Liver (tissue), 9 donors: ENCODE data around the gene PLA1A. TPM values are rescaled to one million over a fixed set of nuclear protein-coding genes. Genes with fewer than 3 reads are reported as not detected.

Source experiments
- DNase-seq: peaks from one replicate; pipeline ENCODE4 v3.0.0-alpha.2; 2017; ENCODE audit warnings: low spot score
- H3K27ac ChIP-seq, 2 donors: one replicate each; pipeline ENCODE4 v1.7.0; 2013; ENCODE audit warnings: inconsistent platforms in 2 of 2, low read length in 2 of 2, control low read depth in 1 of 2, low read depth in 1 of 2, mild to moderate bottlenecking in 1 of 2
- H3K27me3 ChIP-seq, 4 donors: one replicate each; pipeline versions ENCODE4 v1.6.1 to v1.7.0; 2013; ENCODE audit warnings: low read length in 3 of 4, inconsistent platforms in 1 of 4, mild to moderate bottlenecking in 1 of 4, moderate library complexity in 1 of 4; ENCODE audit not compliant: control insufficient read depth in 4 of 4, insufficient read depth in 4 of 4
- H3K36me3 ChIP-seq, 4 donors: one replicate each; pipeline versions ENCODE4 v1.6.1 to v1.7.0; 2013; ENCODE audit warnings: low read length in 3 of 4, mild to moderate bottlenecking in 3 of 4, low read depth in 1 of 4, moderate library complexity in 1 of 4; ENCODE audit not compliant: control insufficient read depth in 4 of 4, insufficient read depth in 3 of 4
- H3K4me1 ChIP-seq, 4 donors: one replicate each; pipeline versions ENCODE4 v1.6.1 to v1.7.0; 2013; ENCODE audit warnings: low read length in 3 of 4, mild to moderate bottlenecking in 3 of 4, moderate library complexity in 1 of 4; ENCODE audit not compliant: control insufficient read depth in 4 of 4, insufficient read depth in 4 of 4
- H3K4me3 ChIP-seq, 3 donors: one replicate each; pipeline versions ENCODE4 v1.6.1 to v1.7.0; 2013; ENCODE audit warnings: low read length in 3 of 3, control low read depth in 1 of 3, low read depth in 1 of 3, mild to moderate bottlenecking in 1 of 3
- H3K9ac ChIP-seq, 2 donors: one replicate each; pipeline ENCODE4 v1.7.0; 2013; ENCODE audit warnings: low read length in 2 of 2, mild to moderate bottlenecking in 2 of 2, moderate library complexity in 2 of 2, control low read depth in 1 of 2, low read depth in 1 of 2
- H3K9me3 ChIP-seq, 4 donors: one replicate each; pipeline versions ENCODE4 v1.6.1 to v1.7.0; 2013; ENCODE audit warnings: low read length in 3 of 4; ENCODE audit not compliant: control insufficient read depth in 4 of 4
- ATF3 ChIP-seq: IDR thresholded peaks from 2 replicates; pipeline ENCODE4 v1.6.1; 2016; ENCODE audit warnings: antibody characterized with exemption
- CTCF ChIP-seq: fragments of 150-350 bp; IDR thresholded peaks from 2 replicates; pipeline ENCODE4 v1.5.1; 2017; ENCODE audit warnings: improper control_type of control experiment, low read depth, low read length; ENCODE audit not compliant: missing input control
- FOXA1 ChIP-seq: IDR thresholded peaks from 2 replicates; pipeline ENCODE4 v1.6.1; 2016; ENCODE audit warnings: antibody characterized with exemption
- FOXA2 ChIP-seq: IDR thresholded peaks from 2 replicates; pipeline ENCODE4 v1.6.1; 2016; ENCODE audit warnings: antibody characterized with exemption
- GABPA ChIP-seq, 2 donors: IDR thresholded peaks in 1 of 2; conservative IDR thresholded peaks in 1 of 2; 2 replicates each; pipeline ENCODE4 v1.6.1; 2016; ENCODE audit warnings: antibody characterized with exemption in 2 of 2, mild to moderate bottlenecking in 1 of 2, moderate library complexity in 1 of 2
- HNF4A ChIP-seq, 2 donors: conservative IDR thresholded peaks; 2 replicates each; pipeline ENCODE4 v1.6.1; 2016; ENCODE audit warnings: antibody characterized with exemption in 2 of 2, mild to moderate bottlenecking in 2 of 2
- HNF4G ChIP-seq: IDR thresholded peaks from 2 replicates; pipeline ENCODE4 v1.6.1; 2016; ENCODE audit warnings: antibody characterized with exemption
- JUND ChIP-seq, 2 donors: IDR thresholded peaks; 2 replicates each; pipeline ENCODE4 v1.6.1; 2016; ENCODE audit warnings: antibody characterized with exemption in 2 of 2
- NR2F2 ChIP-seq: IDR thresholded peaks from 2 replicates; pipeline ENCODE4 v1.6.1; 2016; ENCODE audit warnings: antibody characterized with exemption
- RAD21 ChIP-seq, 2 donors: IDR thresholded peaks; 2 replicates each; pipeline ENCODE4 v1.6.1; 2016; ENCODE audit warnings: antibody characterized with exemption in 2 of 2, mild to moderate bottlenecking in 2 of 2
- REST ChIP-seq: IDR thresholded peaks from 2 replicates; pipeline ENCODE4 v1.6.1; 2016; ENCODE audit warnings: antibody characterized with exemption, mild to moderate bottlenecking
- SP1 ChIP-seq: IDR thresholded peaks from 2 replicates; pipeline ENCODE4 v1.6.1; 2018; ENCODE audit warnings: antibody characterized with exemption, mild to moderate bottlenecking
- TAF1 ChIP-seq: conservative IDR thresholded peaks from 2 replicates; pipeline ENCODE4 v1.6.1; 2016; ENCODE audit warnings: antibody characterized with exemption, mild to moderate bottlenecking
- YY1 ChIP-seq: IDR thresholded peaks from 2 replicates; pipeline ENCODE4 v1.6.1; 2016; ENCODE audit warnings: antibody characterized with exemption, mild to moderate bottlenecking
- WGBS: extraction: QIAGEN DNeasy Blood & Tissue Kit; methylation state at CpG from one replicate; pipeline ENCODE4 v1.1.7; 2013; 5-methylcytosine and 5-hydroxymethylcytosine counted together
- polyA plus RNA-seq, 2 donors: library from polyadenylated mRNA; stranded (reverse) in 1 of 2; unstranded in 1 of 2; fragments of 200-250 nt in 1 of 2; fragments of >200 nt in 1 of 2; fragmentation: Nextera tagmentation in 1 of 2; extraction: Ambion mirVana in 1 of 2; gene quantifications; one replicate each; pipeline versions ENCODE4 v1.2.1 to v1.2.3, GENCODE V29; 2013 to 2015
- total RNA-seq, 2 donors: library from RNA; depleted of rRNA; stranded (reverse); fragments of >200 nt; gene quantifications; one replicate each; pipeline ENCODE4 v1.2.3, GENCODE V29; 2014
- TF ChIP-seq, protein P1 (sequence below): IDR thresholded peaks from 2 replicates; pipeline ENCODE4 v1.6.1; 2016; ENCODE audit warnings: antibody characterized with exemption
- TF ChIP-seq, protein P2 (sequence below): IDR thresholded peaks from 2 replicates; pipeline ENCODE4 v1.6.1; 2016; ENCODE audit warnings: antibody characterized with exemption
- donor health status: healthy.
- donor health status: healthy.
- donor health status: healthy.
- donor health status: healthy.
- donor health status: healthy.

Gene PLA1A
- total and polyA plus RNA-seq, 4 donors = 6.0 to 63.9 (median 33.0) TPM

DNA sequence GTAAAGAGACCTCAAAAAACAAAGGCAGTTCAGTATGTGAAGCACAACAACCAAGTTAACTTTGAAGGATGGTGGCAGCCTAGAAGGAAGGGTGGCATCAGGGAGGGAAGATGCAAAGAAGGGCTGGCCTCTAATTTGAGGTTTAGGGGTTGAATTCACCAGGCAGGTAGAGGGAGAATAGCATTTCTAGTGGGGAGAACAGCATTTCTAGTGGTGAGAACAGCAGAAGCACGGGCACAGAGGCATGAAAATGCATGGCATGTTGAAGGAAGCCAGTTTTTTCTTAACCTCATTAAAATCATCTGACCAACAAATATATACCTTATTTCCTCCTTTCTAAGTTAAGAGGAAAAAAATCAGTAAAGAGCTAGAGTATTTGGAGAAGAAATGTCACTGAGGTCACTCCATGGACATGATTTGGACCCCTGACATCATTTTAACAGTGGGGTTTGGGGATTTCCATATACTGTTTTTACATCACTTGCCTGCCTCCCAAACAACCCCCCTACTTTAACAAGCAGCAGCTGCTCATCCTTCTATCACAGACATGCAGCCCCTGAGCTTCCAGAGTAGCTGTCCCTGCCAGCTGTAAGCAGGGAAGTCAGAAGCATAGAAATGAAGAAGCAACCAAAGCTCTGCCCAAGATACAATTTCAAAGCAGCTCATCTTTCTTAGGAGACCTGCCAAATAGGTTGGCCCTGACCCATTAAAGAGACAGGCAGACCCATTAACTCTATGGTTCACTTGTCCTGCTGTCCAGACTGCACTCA lies 65.1 kb downstream of the PLA1A start:
- no peaks in the 10 kb centered on the region for H3K27me3 ChIP-seq
- no peak overlapping the region for H3K27ac ChIP-seq
- H3K9ac ChIP-seq = no peak overlapping the region
- H3K36me3 ChIP-seq = no peaks in the 10 kb centered on the region
- H3K9me3 ChIP-seq = no peaks in the 10 kb centered on the region
- no peak for TF ChIP-seq NR2F2
- DNase-seq = no peak
- H3K4me1 ChIP-seq = no peaks in the 10 kb centered on the region
- no peak overlapping the region for H3K4me3 ChIP-seq
- 83% methylated on average over 1 of the region's 1 CpG for WGBS

DNA sequence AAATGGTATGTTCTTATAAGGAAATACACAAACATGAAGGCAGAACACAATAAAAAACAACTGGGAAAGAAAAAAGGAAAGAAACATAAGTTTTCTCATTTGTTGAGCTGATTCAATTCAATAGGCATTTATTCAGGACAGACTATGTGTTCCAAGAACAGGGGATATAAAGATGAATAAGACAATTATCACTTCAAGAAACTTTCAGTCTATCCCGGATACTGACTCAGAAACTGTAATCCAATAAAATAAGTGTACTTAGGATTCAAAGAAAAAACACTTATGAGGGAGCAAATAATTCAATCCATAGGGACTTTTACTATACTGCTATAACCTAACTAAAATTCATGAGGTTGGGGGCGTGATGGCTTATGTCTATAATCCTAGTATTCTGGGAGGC lies 66.2 kb downstream of the PLA1A start:
- H3K27me3 ChIP-seq = no peaks in the 10 kb centered on the region
- H3K4me1 ChIP-seq = no peaks in the 10 kb centered on the region
- 91% methylated on average over 2 of the region's 2 CpGs for WGBS
- H3K9me3 ChIP-seq = no peaks in the 10 kb centered on the region
- no peak for TF ChIP-seq CTCF
- TF ChIP-seq FOXA2 = no peak
- no peak for TF ChIP-seq NR2F2
- no peak for TF ChIP-seq ATF3
- no peak for TF ChIP-seq HNF4G
- TF ChIP-seq YY1 = no peak
- no peak overlapping the region for H3K4me3 ChIP-seq
- peaks cover 0 to 5% (median 1%) of the 10 kb centered on the region in 4 donors for H3K36me3 ChIP-seq
- H3K9ac ChIP-seq = no peak overlapping the region
- DNase-seq = no peak
- H3K27ac ChIP-seq = no peak overlapping the region

- H3K27me3 ChIP-seq = no peaks in the 10 kb centered on the region
- H3K36me3 ChIP-seq = peaks cover 0 to 9% (median 3%) of the 10 kb centered on the region in 4 donors
- no peak for TF ChIP-seq GABPA (IDR thresholded peaks at IDR 0.05 in 1 of 2, conservative IDR thresholded peaks at IDR 0.05 in 1 of 2)
- TF ChIP-seq RAD21 (IDR thresholded peaks at IDR 0.05) = no peak
- TF ChIP-seq NR2F2 = no peak
- no peak for TF ChIP-seq HNF4A (conservative IDR thresholded peaks at IDR 0.05)
- TF ChIP-seq HNF4G = no peak
- TF ChIP-seq SP1 = no peak
- no peak for TF ChIP-seq FOXA2
- TF ChIP-seq TAF1 = no peak
- TF ChIP-seq, protein P1, sequence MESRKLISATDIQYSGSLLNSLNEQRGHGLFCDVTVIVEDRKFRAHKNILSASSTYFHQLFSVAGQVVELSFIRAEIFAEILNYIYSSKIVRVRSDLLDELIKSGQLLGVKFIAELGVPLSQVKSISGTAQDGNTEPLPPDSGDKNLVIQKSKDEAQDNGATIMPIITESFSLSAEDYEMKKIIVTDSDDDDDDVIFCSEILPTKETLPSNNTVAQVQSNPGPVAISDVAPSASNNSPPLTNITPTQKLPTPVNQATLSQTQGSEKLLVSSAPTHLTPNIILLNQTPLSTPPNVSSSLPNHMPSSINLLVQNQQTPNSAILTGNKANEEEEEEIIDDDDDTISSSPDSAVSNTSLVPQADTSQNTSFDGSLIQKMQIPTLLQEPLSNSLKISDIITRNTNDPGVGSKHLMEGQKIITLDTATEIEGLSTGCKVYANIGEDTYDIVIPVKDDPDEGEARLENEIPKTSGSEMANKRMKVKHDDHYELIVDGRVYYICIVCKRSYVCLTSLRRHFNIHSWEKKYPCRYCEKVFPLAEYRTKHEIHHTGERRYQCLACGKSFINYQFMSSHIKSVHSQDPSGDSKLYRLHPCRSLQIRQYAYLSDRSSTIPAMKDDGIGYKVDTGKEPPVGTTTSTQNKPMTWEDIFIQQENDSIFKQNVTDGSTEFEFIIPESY = no peak
- no peak for TF ChIP-seq REST
- TF ChIP-seq CTCF = no peak
- TF ChIP-seq, protein P2, sequence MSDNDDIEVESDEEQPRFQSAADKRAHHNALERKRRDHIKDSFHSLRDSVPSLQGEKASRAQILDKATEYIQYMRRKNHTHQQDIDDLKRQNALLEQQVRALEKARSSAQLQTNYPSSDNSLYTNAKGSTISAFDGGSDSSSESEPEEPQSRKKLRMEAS = no peak
- no peak for TF ChIP-seq ATF3
- TF ChIP-seq FOXA1 = no peak
- no peak for TF ChIP-seq JUND (IDR thresholded peaks at IDR 0.05)
- H3K4me3 ChIP-seq = no peak overlapping the region
- H3K4me1 ChIP-seq = no peaks in the 10 kb centered on the region
- WGBS = 88% methylated on average over 4 of the region's 4 CpGs
- H3K9me3 ChIP-seq = no peaks in the 10 kb centered on the region
- H3K9ac ChIP-seq = no peak overlapping the region
- no peak for DNase-seq
- no peak overlapping the region for H3K27ac ChIP-seq
Measured at GRCh38 chr3:119664370-119664769, 66.7 kb downstream of the PLA1A start.
